Endodermal cell (in vitro differentiated cells): ENCODE measurements around the gene FHIP1B. TPM values are rescaled to one million over a fixed set of nuclear protein-coding genes. Genes with fewer than 3 reads are reported as not detected.

ENCODE experiments used
- DNase-seq: peaks from one replicate; pipeline ENCODE4 v3.0.0-alpha.2; 2017
- H3K27ac ChIP-seq: 2 replicates; pipeline ENCODE4 v1.5.1; 2013; ENCODE audit warnings: mild to moderate bottlenecking, low read depth, low read length, moderate library complexity
- H3K27me3 ChIP-seq: 2 replicates; pipeline ENCODE4 v1.6.1; 2013; ENCODE audit warnings: mild to moderate bottlenecking, low read length, moderate library complexity; ENCODE audit not compliant: insufficient read depth, control insufficient read depth, poor library complexity, severe bottlenecking
- H3K36me3 ChIP-seq: 2 replicates; pipeline ENCODE4 v1.7.0; 2013; ENCODE audit warnings: mild to moderate bottlenecking, low read length, moderate library complexity; ENCODE audit not compliant: control insufficient read depth, insufficient read depth
- H3K4me1 ChIP-seq: one replicate; pipeline ENCODE4 v1.7.0; 2013; ENCODE audit warnings: low read length; ENCODE audit not compliant: control insufficient read depth, insufficient read depth
- H3K4me3 ChIP-seq: 2 replicates; pipeline ENCODE4 v1.5.1; 2013; ENCODE audit warnings: mild to moderate bottlenecking, low read length, moderate library complexity
- H3K9ac ChIP-seq: 2 replicates; pipeline ENCODE4 v1.6.1; 2013; ENCODE audit warnings: mild to moderate bottlenecking, low read length, moderate library complexity; ENCODE audit not compliant: poor library complexity, severe bottlenecking; ENCODE audit errors: extremely low read depth
- H3K9me3 ChIP-seq: 2 replicates; pipeline ENCODE4 v1.6.1; 2013; ENCODE audit warnings: mild to moderate bottlenecking, low read length, moderate library complexity; ENCODE audit not compliant: control insufficient read depth
- H3K27ac Mint-ChIP-seq: 2 replicates; pipeline ENCODE4 v1.8.0; 2020; ENCODE audit warnings: mixed read lengths
- H3K27me3 Mint-ChIP-seq: 2 replicates; pipeline ENCODE4 v1.8.0; 2021; ENCODE audit warnings: mild to moderate bottlenecking, mixed read lengths; ENCODE audit not compliant: insufficient read depth
- H3K36me3 Mint-ChIP-seq: 2 replicates; pipeline ENCODE4 v1.8.0; 2020; ENCODE audit warnings: low read depth, mixed read lengths
- H3K4me1 Mint-ChIP-seq: 2 replicates; pipeline ENCODE4 v1.8.0; 2020; ENCODE audit warnings: mixed read lengths
- H3K4me3 Mint-ChIP-seq: 2 replicates; pipeline ENCODE4 v1.8.0; 2020; ENCODE audit warnings: mild to moderate bottlenecking, moderate library complexity, mixed read lengths
- H3K9me3 Mint-ChIP-seq: 2 replicates; pipeline ENCODE4 v1.8.0; 2020; ENCODE audit warnings: mild to moderate bottlenecking, mixed read lengths
- CTCF ChIP-seq: fragments of 200-600 bp; sonication (generic); conservative IDR thresholded peaks from 2 replicates; pipeline ENCODE4 v1.5.0; 2021; ENCODE audit warnings: antibody characterized with exemption, mild to moderate bottlenecking
- WGBS, 2 experiments: methylation state at CpG; one replicate each; pipeline versions ENCODE4 v1.1.5 to v1.1.7; 2013; ENCODE audit warnings: missing lambda C conversion rate in 2 of 2, mixed read lengths in 1 of 2; ENCODE audit not compliant: insufficient coverage in 1 of 2, insufficient read length in 1 of 2; 5-methylcytosine and 5-hydroxymethylcytosine counted together
- total RNA-seq, 2 donors: library from RNA; stranded (reverse); fragmentation: NEBNext Ultra II Directional in 1 of 2; extraction: Animal tissue kit (Norgen Biotek cat#: 25700) in 1 of 2; gene quantifications; 2 replicates in 1 of 2; 3 replicates in 1 of 2; pipeline ENCODE4 v1.2.1, GENCODE V29; 2021

The FHIP1B gene
- total RNA-seq, 2 donors from 2014 or later: 45.3 to 50.6 TPM

- no peaks in the 10 kb centered on the region for H3K36me3 Mint-ChIP-seq
- H3K4me3 ChIP-seq: peak overlapping the region; percentile 97
- H3K9me3 Mint-ChIP-seq: no peaks in the 10 kb centered on the region
- H3K27me3 Mint-ChIP-seq: peaks cover 1% of the 10 kb centered on the region
- DNase-seq: peak; percentile 43
- H3K4me1 ChIP-seq: peaks cover 23% of the 10 kb centered on the region
- H3K27ac ChIP-seq: no peak overlapping the region
- peaks cover 1% of the 10 kb centered on the region for H3K27me3 ChIP-seq
- no peak overlapping the region for H3K4me3 Mint-ChIP-seq
- H3K9me3 ChIP-seq: no peaks in the 10 kb centered on the region
- no peak overlapping the region for H3K27ac Mint-ChIP-seq
- peaks cover 18% of the 10 kb centered on the region for H3K4me1 Mint-ChIP-seq
- peaks cover 45% of the 10 kb centered on the region for H3K36me3 ChIP-seq
- no peak for TF ChIP-seq CTCF
- peak overlapping the region; percentile 78 for H3K9ac ChIP-seq
- 38 to 100% methylated on average over 1 to 5 of the region's 5 CpGs for WGBS, 2 experiments
These were observed 25.8 kb upstream of the FHIP1B start for GRCh38 chr11:6260207-6260726.

- H3K27me3 Mint-ChIP-seq: peaks cover 1% of the 10 kb centered on the region
- Histone ChIP-seq H3K27me3 (peaks cover 6% of the 10 kb centered on the region), H3K9ac (peak overlapping the region; percentile 36), H3K4me3 (peak overlapping the region; percentile 97), H3K4me1 (peaks cover 14% of the 10 kb centered on the region), H3K36me3 (peaks cover 28% of the 10 kb centered on the region), H3K27ac (no peak overlapping the region), H3K9me3 (no peaks in the 10 kb centered on the region)
- peaks cover 5% of the 10 kb centered on the region for H3K4me1 Mint-ChIP-seq
- no peaks in the 10 kb centered on the region for H3K9me3 Mint-ChIP-seq
- H3K36me3 Mint-ChIP-seq: no peaks in the 10 kb centered on the region
- H3K4me3 Mint-ChIP-seq: no peak overlapping the region
- 4 to 17% methylated on average over 10 to 16 of the region's 16 CpGs for WGBS, 2 experiments
- peak overlapping the region; percentile 54 for H3K27ac Mint-ChIP-seq
- DNase-seq: no peak
- TF ChIP-seq CTCF: peak; percentile 36
These were observed 24.2 kb upstream of the FHIP1B start for GRCh38 chr11:6258571-6259081.

- Histone ChIP-seq H3K4me3 (peak overlapping the region; percentile 97), H3K9me3 (no peaks in the 10 kb centered on the region), H3K27ac (no peak overlapping the region), H3K4me1 (peaks cover 11% of the 10 kb centered on the region), H3K27me3 (peaks cover 6% of the 10 kb centered on the region), H3K36me3 (peaks cover 24% of the 10 kb centered on the region), H3K9ac (no peak overlapping the region)
- peak; percentile 46 for TF ChIP-seq CTCF
- Mint-ChIP-seq H3K27me3 (peaks cover 1% of the 10 kb centered on the region), H3K27ac (no peak overlapping the region), H3K4me1 (peaks cover 5% of the 10 kb centered on the region), H3K4me3 (no peak overlapping the region), H3K36me3 (no peaks in the 10 kb centered on the region), H3K9me3 (no peaks in the 10 kb centered on the region)
- 72 to 77% methylated on average over 2 to 3 of the region's 3 CpGs for WGBS, 2 experiments
- peak; percentile 53 for DNase-seq
These were observed 23.7 kb upstream of the FHIP1B start for GRCh38 chr11:6258141-6258540.
